Fibroblast of pulmonary artery (primary cell): Measurements from ENCODE around the gene HRK.

Experiments used
- DNase-seq: peaks from one replicate; pipeline ENCODE4 v3.0.0-alpha.2; 2010; ENCODE audit warnings: low read depth
- H3K4me3 ChIP-seq: replicated peaks from 2 replicates; pipeline ENCODE4 v1.5.1; 2011; ENCODE audit warnings: low read depth, mild to moderate bottlenecking, control low read depth, low read length, moderate library complexity
- CTCF ChIP-seq: IDR thresholded peaks from 2 replicates; pipeline ENCODE4 v1.5.1; 2011; ENCODE audit warnings: mild to moderate bottlenecking, control low read depth, low read length, inconsistent platforms; ENCODE audit errors: missing control alignments

The HRK gene

GRCh38 chr12:116898669-116899068, 17.4 kb upstream of the HRK start:
- no peak for DNase-seq
- no peak overlapping the region for H3K4me3 ChIP-seq
- TF ChIP-seq CTCF = no peak

- no peak for DNase-seq
- no peak for TF ChIP-seq CTCF
- no peak overlapping the region for H3K4me3 ChIP-seq
Observed at GRCh38 chr12:116897476-116897875, 16.2 kb upstream of the HRK start.

GRCh38 chr12:116896411-116896924, 15.2 kb upstream of the HRK start:
- H3K4me3 ChIP-seq = no peak overlapping the region
- DNase-seq = no peak
- TF ChIP-seq CTCF = no peak

GRCh38 chr12:116894913-116895312, 13.7 kb upstream of the HRK start:
- TF ChIP-seq CTCF = no peak
- no peak for DNase-seq
- no peak overlapping the region for H3K4me3 ChIP-seq

GRCh38 chr12:116892349-116893140, 11.3 kb upstream of the HRK start:
- H3K4me3 ChIP-seq = no peak overlapping the region
- no peak for DNase-seq
- no peak for TF ChIP-seq CTCF

- no peak for DNase-seq
- TF ChIP-seq CTCF = no peak
- H3K4me3 ChIP-seq = no peak overlapping the region
Observed at GRCh38 chr12:116891019-116891418, 9.8 kb upstream of the HRK start.

- no peak overlapping the region for H3K4me3 ChIP-seq
- TF ChIP-seq CTCF = no peak
- no peak for DNase-seq
Observed at GRCh38 chr12:116890330-116890729, 9.1 kb upstream of the HRK start.
